ENCODE measurements around the gene SDCCAG8. TPM values are rescaled to one million over a fixed set of nuclear protein-coding genes. Genes with fewer than 3 reads are reported as not detected.

Gene SDCCAG8
- total and polyA plus RNA-seq, 8 donors: 24.3 to 37.1 (median 30.0) TPM

DNA sequence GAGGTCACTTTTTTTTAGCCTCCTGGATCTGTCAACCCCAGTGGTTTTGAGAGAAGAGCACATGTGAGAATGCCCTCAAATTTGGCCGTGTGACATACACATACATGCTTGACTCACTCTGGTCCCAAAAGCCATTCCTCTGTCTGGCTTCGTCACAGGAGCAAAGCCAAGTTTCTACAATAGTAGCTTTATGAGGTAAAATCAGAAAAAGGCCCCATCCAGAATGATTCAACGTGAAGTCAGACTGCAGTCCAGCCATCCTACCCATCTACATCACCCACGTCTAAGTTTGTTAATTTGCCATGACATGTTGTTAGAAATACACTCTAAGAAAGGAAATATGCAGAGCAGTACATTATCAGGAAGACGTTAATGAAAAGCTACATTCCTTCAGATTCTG lies 245.2 kb downstream of the SDCCAG8 start:
- ATAC-seq: no peak
- H3K27ac ChIP-seq: no peak overlapping the region
- WGBS, 2 donors: 88 to 94% methylated on average over 5 of the region's 5 CpGs
- intact Hi-C loops (cut with DNase I): no loop called here
- DNase-seq: no peak
- H3K9me3 ChIP-seq: no peaks in the 10 kb centered on the region
- no peaks in the 10 kb centered on the region for H3K36me3 ChIP-seq
- FAIRE-seq: no peak
- H3K4me3 ChIP-seq: no peak overlapping the region
- TF ChIP-seq, protein P1, sequence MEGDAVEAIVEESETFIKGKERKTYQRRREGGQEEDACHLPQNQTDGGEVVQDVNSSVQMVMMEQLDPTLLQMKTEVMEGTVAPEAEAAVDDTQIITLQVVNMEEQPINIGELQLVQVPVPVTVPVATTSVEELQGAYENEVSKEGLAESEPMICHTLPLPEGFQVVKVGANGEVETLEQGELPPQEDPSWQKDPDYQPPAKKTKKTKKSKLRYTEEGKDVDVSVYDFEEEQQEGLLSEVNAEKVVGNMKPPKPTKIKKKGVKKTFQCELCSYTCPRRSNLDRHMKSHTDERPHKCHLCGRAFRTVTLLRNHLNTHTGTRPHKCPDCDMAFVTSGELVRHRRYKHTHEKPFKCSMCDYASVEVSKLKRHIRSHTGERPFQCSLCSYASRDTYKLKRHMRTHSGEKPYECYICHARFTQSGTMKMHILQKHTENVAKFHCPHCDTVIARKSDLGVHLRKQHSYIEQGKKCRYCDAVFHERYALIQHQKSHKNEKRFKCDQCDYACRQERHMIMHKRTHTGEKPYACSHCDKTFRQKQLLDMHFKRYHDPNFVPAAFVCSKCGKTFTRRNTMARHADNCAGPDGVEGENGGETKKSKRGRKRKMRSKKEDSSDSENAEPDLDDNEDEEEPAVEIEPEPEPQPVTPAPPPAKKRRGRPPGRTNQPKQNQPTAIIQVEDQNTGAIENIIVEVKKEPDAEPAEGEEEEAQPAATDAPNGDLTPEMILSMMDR (IDR thresholded peaks at IDR 0.05): no peak
- H3K27me3 ChIP-seq: no peaks in the 10 kb centered on the region
- no peaks in the 10 kb centered on the region for H3K4me1 ChIP-seq

DNA sequence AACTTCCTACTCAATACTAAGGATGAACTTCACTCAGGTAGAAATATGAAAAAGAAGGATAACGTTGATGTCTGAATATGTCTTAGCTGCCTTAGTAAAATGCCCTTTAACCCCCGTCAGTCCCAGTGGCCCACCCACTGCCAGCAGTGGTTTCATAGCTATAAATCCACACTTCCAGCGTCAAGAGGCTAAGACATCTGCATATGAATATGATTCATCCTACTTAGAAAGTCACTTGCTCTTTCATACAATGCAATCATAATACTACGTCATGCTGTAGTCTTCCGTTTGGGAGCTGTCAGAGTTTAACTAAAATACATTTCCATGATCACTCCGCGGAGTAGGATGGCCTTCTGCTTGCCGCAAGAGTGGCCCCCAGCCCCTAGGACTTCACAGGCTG lies 247.3 kb downstream of the SDCCAG8 start:
- 88 to 89% methylated on average over 8 of the region's 8 CpGs for WGBS, 2 donors
- H3K36me3 ChIP-seq: no peaks in the 10 kb centered on the region
- no peaks in the 10 kb centered on the region for H3K4me1 ChIP-seq
- no peak for FAIRE-seq
- ATAC-seq: no peak
- no peaks in the 10 kb centered on the region for H3K9me3 ChIP-seq
- TF ChIP-seq, protein P1 (IDR thresholded peaks at IDR 0.05): no peak
- H3K4me3 ChIP-seq: no peak overlapping the region
- H3K27me3 ChIP-seq: no peaks in the 10 kb centered on the region
- no peak for DNase-seq
- intact Hi-C loops (cut with DNase I): no loop called here
- H3K27ac ChIP-seq: no peak overlapping the region

DNA sequence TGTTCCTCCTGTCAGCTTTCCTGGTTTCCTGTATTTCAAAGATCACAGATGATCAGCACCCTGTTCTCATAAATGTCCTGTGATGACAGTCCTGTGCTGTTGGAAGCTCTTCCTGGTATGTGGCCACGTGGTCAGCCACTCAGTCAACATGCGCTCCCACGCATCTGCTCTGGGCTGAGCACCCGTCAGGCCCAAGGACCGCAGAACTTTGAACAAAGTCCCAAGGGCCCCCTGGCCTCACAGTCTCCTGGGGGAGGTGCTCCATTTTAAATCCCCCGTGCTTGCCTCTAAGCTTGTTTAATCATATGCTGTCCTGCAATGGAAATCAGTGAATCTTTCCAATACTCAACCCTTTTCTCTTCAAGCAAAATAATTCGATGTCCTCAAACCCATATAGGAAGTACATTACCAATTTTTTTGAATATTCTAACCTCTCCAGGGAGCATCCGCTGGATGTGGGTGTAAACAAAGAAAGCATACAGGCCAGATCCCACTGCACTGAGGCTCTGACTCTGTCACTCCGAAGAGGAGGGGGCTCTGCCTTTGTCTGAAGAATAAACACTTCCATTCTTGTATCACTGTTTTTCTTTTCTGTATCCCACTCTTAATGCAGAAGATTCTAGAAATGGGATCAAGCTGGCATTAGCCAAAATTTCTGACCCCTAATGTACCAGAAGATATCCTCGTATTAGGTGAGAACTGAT lies 250.3 kb downstream of the SDCCAG8 start:
- Histone ChIP-seq H3K9me3 (no peaks in the 10 kb centered on the region), H3K4me3 (no peak overlapping the region), H3K27ac (no peak overlapping the region), H3K36me3 (no peaks in the 10 kb centered on the region), H3K27me3 (no peaks in the 10 kb centered on the region), H3K4me1 (no peaks in the 10 kb centered on the region)
- 84 to 85% methylated on average over 10 of the region's 10 CpGs for WGBS, 2 donors
- FAIRE-seq (no peak), DNase-seq (no peak), ATAC-seq (no peak)
- TF ChIP-seq, protein P1 (IDR thresholded peaks at IDR 0.05): no peak
- intact Hi-C loops (cut with DNase I): no loop called here

DNA sequence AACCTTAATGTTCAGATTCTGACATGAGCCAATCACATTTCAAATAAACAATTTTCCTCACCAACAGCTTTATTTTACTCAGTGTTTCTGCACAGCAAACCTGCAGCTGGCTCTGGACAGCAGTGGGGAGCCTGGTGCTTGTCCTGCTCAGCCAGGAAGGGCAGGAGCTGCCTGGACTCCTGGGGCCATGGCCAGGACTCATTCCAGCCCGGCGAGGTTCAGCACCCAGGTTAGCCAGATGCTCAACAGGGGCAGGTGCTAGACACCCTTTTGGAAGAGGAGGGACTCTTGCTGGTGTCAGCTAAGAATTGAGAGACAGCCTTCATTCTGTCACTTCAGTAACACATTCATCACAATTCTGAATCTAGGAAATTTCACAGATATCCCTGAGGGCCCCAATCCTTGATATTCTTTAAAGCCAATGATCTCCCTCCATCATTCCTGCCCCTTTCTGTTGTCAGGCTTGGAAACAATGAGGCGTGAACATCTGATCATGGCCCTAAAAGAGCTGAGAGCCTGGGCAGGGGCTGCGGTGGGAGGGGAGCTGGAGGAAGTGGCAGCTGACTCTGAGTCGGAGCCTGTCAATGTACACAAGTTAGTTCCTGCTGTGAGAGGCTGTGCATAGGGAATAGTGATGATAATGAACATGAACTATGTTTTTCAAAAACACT lies 251.3 kb downstream of the SDCCAG8 start:
- TF ChIP-seq, protein P1 (IDR thresholded peaks at IDR 0.05): no peak
- ATAC-seq (no peak), FAIRE-seq (no peak), DNase-seq (no peak)
- H3K9me3 ChIP-seq: no peaks in the 10 kb centered on the region
- no peak overlapping the region for H3K27ac ChIP-seq
- WGBS, 2 donors: 79 to 83% methylated on average over 5 of the region's 5 CpGs
- no peaks in the 10 kb centered on the region for H3K36me3 ChIP-seq
- intact Hi-C loops (cut with DNase I): no loop called here
- no peaks in the 10 kb centered on the region for H3K4me1 ChIP-seq
- no peak overlapping the region for H3K4me3 ChIP-seq
- no peaks in the 10 kb centered on the region for H3K27me3 ChIP-seq
